HCT116 (cell line): ENCODE data around the gene BLOC1S5. TPM values are rescaled to one million over a fixed set of nuclear protein-coding genes. Genes with fewer than 3 reads are reported as not detected.

Experiments used
- ATAC-seq: fragments of 200-7000 bp; cut with Tn5 transposase; 2 replicates; pipeline ENCODE4 v1.9.1; 2020; ENCODE audit warnings: mild to moderate bottlenecking, moderate library complexity
- BruUV-seq: library from RNA; stranded (reverse); fragments of 400-500 nt; replicated peaks from 2 replicates; lab custom pipeline; 2021; lab: Mats Ljungman, UMichigan
- CTCF ChIA-PET: fragments of 300-600 bp; sonication (Branson Sonifier 250); formaldehyde crosslinking; loops from one replicate; lab custom pipeline; 2021; ENCODE audit warnings: antibody characterized with exemption; lab: Charles Lee
- POLR2A ChIA-PET: fragments of 300-600, 350-600 bp; sonication (Branson Sonifier 250); formaldehyde crosslinking; loops from one replicate; lab custom pipeline; 2021; ENCODE audit warnings: antibody characterized with exemption; lab: Charles Lee
- RAD21 ChIA-PET, 2 experiments: fragments of 300-600 bp; sonication (Branson Sonifier 250); formaldehyde crosslinking; loops; one replicate each; lab custom pipeline; 2023; ENCODE audit warnings: low total read pairs in 2 of 2; ENCODE audit not compliant: uncharacterized antibody in 2 of 2, unreplicated experiment in 2 of 2, low non-redundant PET in 1 of 2; lab: Charles Lee
- DNase-seq: peaks from one replicate; pipeline ENCODE4 v3.0.0-alpha.2; 2010; ENCODE audit warnings: low read depth, low spot score
- H2AFZ ChIP-seq: fragments of 200-600 bp; shearing (Covaris generic), sonication (generic); 2 replicates; pipeline ENCODE4 v1.6.1; 2017; ENCODE audit warnings: low read depth, mixed run types, mixed read lengths, antibody characterized with exemption, low read length; ENCODE audit not compliant: poor library complexity, severe bottlenecking
- H3K27ac ChIP-seq: 2 replicates; pipeline ENCODE4 v1.5.1; 2012; ENCODE audit warnings: low read depth, low read length
- H3K27me3 ChIP-seq: fragments of 200-600 bp; sonication (generic); 2 replicates; pipeline ENCODE4 v1.6.1; 2016; ENCODE audit warnings: mixed run types, low read length, mixed read lengths; ENCODE audit not compliant: insufficient read depth
- H3K36me3 ChIP-seq, 2 experiments: fragments of 200-500 bp in 1 of 2; fragments of 200-600 bp in 1 of 2; sonication (Bioruptor generic) in 1 of 2; sonication (generic) in 1 of 2; 2 replicates each; pipeline versions ENCODE4 v1.5.1 to v1.6.1; 2014 to 2016; ENCODE audit warnings: low read length in 2 of 2, inconsistent platforms in 1 of 2, mixed read lengths in 1 of 2, mixed run types in 1 of 2; ENCODE audit not compliant: insufficient read depth in 2 of 2, control insufficient read depth in 1 of 2
- H3K4me1 ChIP-seq, 2 experiments: fragments of 200-600 bp in 1 of 2; sonication (generic) in 1 of 2; 2 replicates each; pipeline versions ENCODE4 v1.5.1 to v1.6.1; 2012 to 2017; ENCODE audit warnings: low read length in 2 of 2, inconsistent platforms in 1 of 2, mild to moderate bottlenecking in 1 of 2, mixed read lengths in 1 of 2, mixed run types in 1 of 2, moderate library complexity in 1 of 2; ENCODE audit not compliant: insufficient read depth in 2 of 2, control insufficient read depth in 1 of 2
- H3K4me2 ChIP-seq: fragments of 200-600 bp; sonication (generic); 2 replicates; pipeline ENCODE4 v1.6.1; 2017; ENCODE audit warnings: mixed run types, low read length, mixed read lengths
- H3K4me3 ChIP-seq, 2 experiments: fragments of 200-600 bp in 1 of 2; sonication (generic) in 1 of 2; replicated peaks in 1 of 2; 2 replicates each; pipeline ENCODE4 v1.5.1; 2011 to 2016; ENCODE audit warnings: low read length in 2 of 2, control low read depth in 1 of 2, low read depth in 1 of 2, mild to moderate bottlenecking in 1 of 2, mixed read lengths in 1 of 2, mixed run types in 1 of 2
- H3K79me2 ChIP-seq: fragments of 200-600 bp; sonication (generic); 2 replicates; pipeline ENCODE4 v1.6.1; 2017; ENCODE audit warnings: mild to moderate bottlenecking, mixed run types, low read length, moderate library complexity, mixed read lengths; ENCODE audit not compliant: insufficient read depth
- H3K9ac ChIP-seq: fragments of 200-600 bp; sonication (generic); 2 replicates; pipeline ENCODE4 v1.6.1; 2016; ENCODE audit warnings: low read length, mixed read lengths
- H3K9me2 ChIP-seq: fragments of 200-600 bp; sonication (generic), shearing (Covaris generic); 2 replicates; pipeline ENCODE4 v1.6.1; 2017; ENCODE audit warnings: mixed run types, mild to moderate bottlenecking, moderate library complexity; ENCODE audit not compliant: insufficient read depth
- H3K9me3 ChIP-seq, 2 experiments: fragments of 200-500 bp in 1 of 2; fragments of 200-600 bp in 1 of 2; sonication (Bioruptor generic) in 1 of 2; sonication (generic) in 1 of 2; 2 replicates each; pipeline ENCODE4 v1.6.1; 2014 to 2017; ENCODE audit warnings: low read length in 2 of 2, mixed read lengths in 2 of 2, inconsistent platforms in 1 of 2, low read depth in 1 of 2, mild to moderate bottlenecking in 1 of 2, mixed run types in 1 of 2, moderate library complexity in 1 of 2; ENCODE audit not compliant: control insufficient read depth in 1 of 2, insufficient read depth in 1 of 2
- H4K20me1 ChIP-seq: fragments of 200-600 bp; sonication (generic), shearing (Covaris generic); 2 replicates; pipeline ENCODE4 v1.6.1; 2017; ENCODE audit warnings: mixed run types, mild to moderate bottlenecking, moderate library complexity; ENCODE audit not compliant: insufficient read depth
- CEBPB ChIP-seq: IDR thresholded peaks from 2 replicates; pipeline ENCODE4 v1.6.1; 2012; ENCODE audit warnings: low read depth
- ELF1 ChIP-seq: IDR thresholded peaks from 2 replicates; pipeline ENCODE4 v1.6.1; 2012; ENCODE audit warnings: low read depth, borderline replicate concordance
- FOSL1 ChIP-seq: IDR thresholded peaks from 2 replicates; pipeline ENCODE4 v1.6.1; 2012; ENCODE audit warnings: low read depth
- POLR2AphosphoS5 ChIP-seq: IDR thresholded peaks from 2 replicates; pipeline ENCODE4 v1.6.1; 2011; ENCODE audit warnings: mild to moderate bottlenecking, low read depth, low read length, moderate library complexity
- SIN3A ChIP-seq: IDR thresholded peaks from 2 replicates; pipeline ENCODE4 v1.6.1; 2012; ENCODE audit warnings: low read depth
- TCF7L2 ChIP-seq: IDR thresholded peaks from 2 replicates; pipeline ENCODE4 v1.7.0; 2011; ENCODE audit warnings: borderline replicate concordance, inconsistent platforms; ENCODE audit not compliant: insufficient read depth, insufficient read length; ENCODE audit errors: extremely low read depth
- YY1 ChIP-seq: IDR thresholded peaks from 2 replicates; pipeline ENCODE4 v1.6.1; 2011; ENCODE audit warnings: low read length, low read depth, moderate library complexity, mild to moderate bottlenecking; ENCODE audit not compliant: insufficient replicate concordance; ENCODE audit errors: extremely low read depth
- ZFX ChIP-seq: fragments of 450-650 bp; IDR thresholded peaks from 2 replicates; pipeline ENCODE4 v1.6.1; 2017
- intact Hi-C: fragments of 100-400 bp; cut with micrococcal nuclease; formaldehyde crosslinking; loops from 2 replicates; pipeline ENCODE4 v1.10.0; 2022
- total RNA-seq: library from RNA; stranded (reverse); gene quantifications from one replicate; pipeline ENCODE4 v1.2.1, GENCODE V29; 2021; ENCODE audit not compliant: unreplicated experiment
- TF ChIP-seq, protein P1 (sequence below), 3 experiments: fragments of 200-600 bp in 1 of 3; sonication (generic) in 1 of 3; IDR thresholded peaks in 2 of 3; conservative IDR thresholded peaks in 1 of 3; 2 replicates each; pipeline ENCODE4 v1.5.1; 2012 to 2017; ENCODE audit warnings: low read depth in 2 of 3, low read length in 2 of 3, antibody characterized with exemption in 1 of 3, borderline replicate concordance in 1 of 3, control low read depth in 1 of 3, mild to moderate bottlenecking in 1 of 3, mixed read lengths in 1 of 3, mixed run types in 1 of 3, moderate library complexity in 1 of 3; ENCODE audit not compliant: insufficient read depth in 1 of 3
- TF ChIP-seq, protein P2 (sequence below): IDR thresholded peaks from 2 replicates; pipeline ENCODE4 v1.6.1; 2012
- TF ChIP-seq, protein P3 (sequence below): IDR thresholded peaks from 2 replicates; pipeline ENCODE4 v1.6.1; 2012
- TF ChIP-seq, protein P4 (sequence below): IDR thresholded peaks from 2 replicates; pipeline ENCODE4 v1.6.1; 2012; ENCODE audit warnings: low read depth

BLOC1S5 gene
- total RNA-seq, 1 experiment from 2014 or later = 12.0 TPM

DNA sequence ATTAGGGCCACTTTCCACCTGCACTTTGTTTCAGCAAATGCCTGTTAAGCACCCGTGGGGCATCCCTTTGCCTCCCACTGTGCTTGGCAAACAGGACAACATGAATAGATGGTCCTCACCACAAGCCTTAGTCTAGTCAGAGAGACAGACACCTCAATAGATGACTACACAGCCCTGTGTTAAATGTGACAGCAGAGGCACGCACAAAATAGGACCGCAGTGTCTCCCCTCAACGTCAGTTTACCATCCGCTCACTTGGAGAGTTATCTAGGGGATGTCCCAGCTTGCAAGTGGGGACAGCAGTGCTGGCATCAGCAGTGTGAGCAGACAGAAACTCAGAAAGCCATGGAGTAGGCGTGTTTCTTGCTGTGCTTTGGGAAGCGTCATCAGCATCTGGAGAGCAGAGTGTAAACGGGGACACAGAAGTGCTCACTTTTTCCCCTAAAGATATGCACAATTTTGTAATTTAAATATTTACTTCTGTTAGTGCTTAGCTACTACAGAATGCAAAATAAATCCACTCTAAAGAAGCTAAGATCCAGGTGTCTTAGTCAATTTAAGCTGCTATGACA, 87.6 kb downstream of the BLOC1S5 start:
- ChIA-PET POLR2A (no interaction called here), CTCF (no interaction called here)
- no peak overlapping the region for H3K27ac ChIP-seq
- no peaks in the 10 kb centered on the region for H3K9me2 ChIP-seq
- BruUV-seq = no TSS peak
- no peaks in the 10 kb centered on the region for H3K9me3 ChIP-seq
- peaks cover 4% of the 10 kb centered on the region; the same call in 1 of the 2 replicates for H4K20me1 ChIP-seq
- 0 out of 2 replicates have a peak overlapping the region, but pooled peaks have one; percentile 67 for H3K4me2 ChIP-seq
- no peak for TF ChIP-seq CEBPB
- TF ChIP-seq, protein P1, sequence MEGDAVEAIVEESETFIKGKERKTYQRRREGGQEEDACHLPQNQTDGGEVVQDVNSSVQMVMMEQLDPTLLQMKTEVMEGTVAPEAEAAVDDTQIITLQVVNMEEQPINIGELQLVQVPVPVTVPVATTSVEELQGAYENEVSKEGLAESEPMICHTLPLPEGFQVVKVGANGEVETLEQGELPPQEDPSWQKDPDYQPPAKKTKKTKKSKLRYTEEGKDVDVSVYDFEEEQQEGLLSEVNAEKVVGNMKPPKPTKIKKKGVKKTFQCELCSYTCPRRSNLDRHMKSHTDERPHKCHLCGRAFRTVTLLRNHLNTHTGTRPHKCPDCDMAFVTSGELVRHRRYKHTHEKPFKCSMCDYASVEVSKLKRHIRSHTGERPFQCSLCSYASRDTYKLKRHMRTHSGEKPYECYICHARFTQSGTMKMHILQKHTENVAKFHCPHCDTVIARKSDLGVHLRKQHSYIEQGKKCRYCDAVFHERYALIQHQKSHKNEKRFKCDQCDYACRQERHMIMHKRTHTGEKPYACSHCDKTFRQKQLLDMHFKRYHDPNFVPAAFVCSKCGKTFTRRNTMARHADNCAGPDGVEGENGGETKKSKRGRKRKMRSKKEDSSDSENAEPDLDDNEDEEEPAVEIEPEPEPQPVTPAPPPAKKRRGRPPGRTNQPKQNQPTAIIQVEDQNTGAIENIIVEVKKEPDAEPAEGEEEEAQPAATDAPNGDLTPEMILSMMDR (IDR thresholded peaks at IDR 0.05 in 2 of 3, conservative IDR thresholded peaks at IDR 0.05 in 1 of 3; ENCODE audit: borderline replicate concordance in 1 of 3, insufficient read depth in 1 of 3, low read depth in 2 of 3, low read length in 2 of 3) = no peak
- no peak for TF ChIP-seq SIN3A
- TF ChIP-seq, protein P2, sequence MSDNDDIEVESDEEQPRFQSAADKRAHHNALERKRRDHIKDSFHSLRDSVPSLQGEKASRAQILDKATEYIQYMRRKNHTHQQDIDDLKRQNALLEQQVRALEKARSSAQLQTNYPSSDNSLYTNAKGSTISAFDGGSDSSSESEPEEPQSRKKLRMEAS = no peak
- no peak for TF ChIP-seq ZFX
- TF ChIP-seq, protein P3, sequence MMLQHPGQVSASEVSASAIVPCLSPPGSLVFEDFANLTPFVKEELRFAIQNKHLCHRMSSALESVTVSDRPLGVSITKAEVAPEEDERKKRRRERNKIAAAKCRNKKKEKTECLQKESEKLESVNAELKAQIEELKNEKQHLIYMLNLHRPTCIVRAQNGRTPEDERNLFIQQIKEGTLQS = no peak
- no peak for TF ChIP-seq YY1
- no peak for TF ChIP-seq POLR2AphosphoS5
- TF ChIP-seq, protein P4, sequence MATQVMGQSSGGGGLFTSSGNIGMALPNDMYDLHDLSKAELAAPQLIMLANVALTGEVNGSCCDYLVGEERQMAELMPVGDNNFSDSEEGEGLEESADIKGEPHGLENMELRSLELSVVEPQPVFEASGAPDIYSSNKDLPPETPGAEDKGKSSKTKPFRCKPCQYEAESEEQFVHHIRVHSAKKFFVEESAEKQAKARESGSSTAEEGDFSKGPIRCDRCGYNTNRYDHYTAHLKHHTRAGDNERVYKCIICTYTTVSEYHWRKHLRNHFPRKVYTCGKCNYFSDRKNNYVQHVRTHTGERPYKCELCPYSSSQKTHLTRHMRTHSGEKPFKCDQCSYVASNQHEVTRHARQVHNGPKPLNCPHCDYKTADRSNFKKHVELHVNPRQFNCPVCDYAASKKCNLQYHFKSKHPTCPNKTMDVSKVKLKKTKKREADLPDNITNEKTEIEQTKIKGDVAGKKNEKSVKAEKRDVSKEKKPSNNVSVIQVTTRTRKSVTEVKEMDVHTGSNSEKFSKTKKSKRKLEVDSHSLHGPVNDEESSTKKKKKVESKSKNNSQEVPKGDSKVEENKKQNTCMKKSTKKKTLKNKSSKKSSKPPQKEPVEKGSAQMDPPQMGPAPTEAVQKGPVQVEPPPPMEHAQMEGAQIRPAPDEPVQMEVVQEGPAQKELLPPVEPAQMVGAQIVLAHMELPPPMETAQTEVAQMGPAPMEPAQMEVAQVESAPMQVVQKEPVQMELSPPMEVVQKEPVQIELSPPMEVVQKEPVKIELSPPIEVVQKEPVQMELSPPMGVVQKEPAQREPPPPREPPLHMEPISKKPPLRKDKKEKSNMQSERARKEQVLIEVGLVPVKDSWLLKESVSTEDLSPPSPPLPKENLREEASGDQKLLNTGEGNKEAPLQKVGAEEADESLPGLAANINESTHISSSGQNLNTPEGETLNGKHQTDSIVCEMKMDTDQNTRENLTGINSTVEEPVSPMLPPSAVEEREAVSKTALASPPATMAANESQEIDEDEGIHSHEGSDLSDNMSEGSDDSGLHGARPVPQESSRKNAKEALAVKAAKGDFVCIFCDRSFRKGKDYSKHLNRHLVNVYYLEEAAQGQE = no peak
- TF ChIP-seq ELF1 = no peak
- no peak for TF ChIP-seq TCF7L2
- TF ChIP-seq FOSL1 = no peak
- TF ChIP-seq, all 23 proteins: peak for 0
- H3K9ac ChIP-seq = no peak overlapping the region
- intact Hi-C loops = no loop called here
- no peak overlapping the region for H3K4me3 ChIP-seq
- no peaks in the 10 kb centered on the region for H3K36me3 ChIP-seq
- H3K79me2 ChIP-seq = no peaks in the 10 kb centered on the region
- RAD21 ChIA-PET = no interaction called here
- peaks cover 19% of the 10 kb centered on the region; the same call in 1 of the 2 replicates for H3K27me3 ChIP-seq
- peaks cover 22 to 27% of the 10 kb centered on the region in 2 experiments for H3K4me1 ChIP-seq
- DNase-seq (no peak), ATAC-seq (no peak)
- no peak overlapping the region for H2AFZ ChIP-seq
